WERI-Rb-1 (cell line): Measurements from ENCODE around the gene HIPK2.

Experiments
- DNase-seq: peaks from one replicate; pipeline ENCODE4 v3.0.0-alpha.2; 2020
- H3K27ac ChIP-seq: fragments of 250-450 bp; sonication (Bioruptor Pico); 2 replicates; pipeline ENCODE4 v1.5.1; 2020; ENCODE audit warnings: mild to moderate bottlenecking, moderate library complexity
- H3K27me3 ChIP-seq: fragments of 250-450 bp; sonication (Bioruptor Pico); 2 replicates; pipeline ENCODE4 v1.5.1; 2021; ENCODE audit warnings: mild to moderate bottlenecking, low read depth, moderate library complexity; ENCODE audit not compliant: insufficient read depth, severe bottlenecking
- H3K36me3 ChIP-seq: fragments of 250-450 bp; sonication (Bioruptor Pico); 2 replicates; pipeline ENCODE4 v1.5.1; 2020; ENCODE audit warnings: mild to moderate bottlenecking, moderate library complexity
- H3K4me3 ChIP-seq: 2 replicates; pipeline ENCODE4 v1.5.1; 2011; ENCODE audit warnings: low read depth, mild to moderate bottlenecking, control low read depth, low read length
- H3K9me3 ChIP-seq: fragments of 250-450 bp; sonication (Bioruptor Pico); 2 replicates; pipeline ENCODE4 v1.5.1; 2021; ENCODE audit warnings: mild to moderate bottlenecking, moderate library complexity; ENCODE audit not compliant: severe bottlenecking
- TF ChIP-seq, protein P1 (sequence below): IDR thresholded peaks from 2 replicates; pipeline ENCODE4 v1.5.1; 2011; ENCODE audit warnings: low read depth, mild to moderate bottlenecking, control low read depth, inconsistent platforms, low read length

Gene HIPK2

GRCh38 chr7:139750459-139751095 is 27.2 kb downstream of the HIPK2 start:
- H3K27me3 ChIP-seq, result no peaks in the 10 kb centered on the region
- no peaks in the 10 kb centered on the region; the same call in none of the 2 replicates for H3K36me3 ChIP-seq
- DNase-seq, result no peak
- no peak overlapping the region for H3K4me3 ChIP-seq
- TF ChIP-seq, protein P1, sequence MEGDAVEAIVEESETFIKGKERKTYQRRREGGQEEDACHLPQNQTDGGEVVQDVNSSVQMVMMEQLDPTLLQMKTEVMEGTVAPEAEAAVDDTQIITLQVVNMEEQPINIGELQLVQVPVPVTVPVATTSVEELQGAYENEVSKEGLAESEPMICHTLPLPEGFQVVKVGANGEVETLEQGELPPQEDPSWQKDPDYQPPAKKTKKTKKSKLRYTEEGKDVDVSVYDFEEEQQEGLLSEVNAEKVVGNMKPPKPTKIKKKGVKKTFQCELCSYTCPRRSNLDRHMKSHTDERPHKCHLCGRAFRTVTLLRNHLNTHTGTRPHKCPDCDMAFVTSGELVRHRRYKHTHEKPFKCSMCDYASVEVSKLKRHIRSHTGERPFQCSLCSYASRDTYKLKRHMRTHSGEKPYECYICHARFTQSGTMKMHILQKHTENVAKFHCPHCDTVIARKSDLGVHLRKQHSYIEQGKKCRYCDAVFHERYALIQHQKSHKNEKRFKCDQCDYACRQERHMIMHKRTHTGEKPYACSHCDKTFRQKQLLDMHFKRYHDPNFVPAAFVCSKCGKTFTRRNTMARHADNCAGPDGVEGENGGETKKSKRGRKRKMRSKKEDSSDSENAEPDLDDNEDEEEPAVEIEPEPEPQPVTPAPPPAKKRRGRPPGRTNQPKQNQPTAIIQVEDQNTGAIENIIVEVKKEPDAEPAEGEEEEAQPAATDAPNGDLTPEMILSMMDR, result no peak
- H3K9me3 ChIP-seq, result no peaks in the 10 kb centered on the region
- no peak overlapping the region for H3K27ac ChIP-seq

- H3K9me3 ChIP-seq, result no peaks in the 10 kb centered on the region
These were observed 28.3 kb downstream of the HIPK2 start for GRCh38 chr7:139749545-139749944.

GRCh38 chr7:139748941-139749340 is 28.9 kb downstream of the HIPK2 start:
- Histone ChIP-seq H3K9me3 (no peaks in the 10 kb centered on the region), H3K36me3 (peaks cover 6% of the 10 kb centered on the region), H3K27me3 (no peaks in the 10 kb centered on the region), H3K27ac (no peak overlapping the region), H3K4me3 (no peak overlapping the region)
- DNase-seq, result no peak
- TF ChIP-seq, protein P1, result no peak

More at GRCh38 chr7:139749545-139749944, 28.3 kb downstream of the HIPK2 start:
- no peaks in the 10 kb centered on the region for H3K27me3 ChIP-seq
- no peak overlapping the region for H3K27ac ChIP-seq
- no peak overlapping the region for H3K4me3 ChIP-seq
- peaks cover under 1% of the 10 kb centered on the region for H3K36me3 ChIP-seq
- no peak for DNase-seq
- TF ChIP-seq, protein P1, result no peak

GRCh38 chr7:139748373-139748765 is 29.4 kb downstream of the HIPK2 start:
- no peaks in the 10 kb centered on the region for H3K27me3 ChIP-seq
- DNase-seq, result no peak
- TF ChIP-seq, protein P1, result no peak
- H3K36me3 ChIP-seq, result peaks cover 6% of the 10 kb centered on the region
- H3K4me3 ChIP-seq, result no peak overlapping the region
- no peak overlapping the region for H3K27ac ChIP-seq
- H3K9me3 ChIP-seq, result no peaks in the 10 kb centered on the region

- TF ChIP-seq, protein P1, result no peak
These were observed 30.0 kb downstream of the HIPK2 start for GRCh38 chr7:139747662-139748372.

More at GRCh38 chr7:139747662-139748372, 30.0 kb downstream of the HIPK2 start:
- Histone ChIP-seq H3K36me3 (peaks cover 6% of the 10 kb centered on the region), H3K27me3 (no peaks in the 10 kb centered on the region), H3K4me3 (no peak overlapping the region), H3K27ac (no peak overlapping the region), H3K9me3 (no peaks in the 10 kb centered on the region)
- DNase-seq, result no peak
